Measurements from ENCODE around the gene GPANK1. TPM values are rescaled to one million over a fixed set of nuclear protein-coding genes. Genes with fewer than 3 reads are reported as not detected.

Gene GPANK1
- total RNA-seq, 1 experiment from 2014 or later: 26.8 TPM

DNA sequence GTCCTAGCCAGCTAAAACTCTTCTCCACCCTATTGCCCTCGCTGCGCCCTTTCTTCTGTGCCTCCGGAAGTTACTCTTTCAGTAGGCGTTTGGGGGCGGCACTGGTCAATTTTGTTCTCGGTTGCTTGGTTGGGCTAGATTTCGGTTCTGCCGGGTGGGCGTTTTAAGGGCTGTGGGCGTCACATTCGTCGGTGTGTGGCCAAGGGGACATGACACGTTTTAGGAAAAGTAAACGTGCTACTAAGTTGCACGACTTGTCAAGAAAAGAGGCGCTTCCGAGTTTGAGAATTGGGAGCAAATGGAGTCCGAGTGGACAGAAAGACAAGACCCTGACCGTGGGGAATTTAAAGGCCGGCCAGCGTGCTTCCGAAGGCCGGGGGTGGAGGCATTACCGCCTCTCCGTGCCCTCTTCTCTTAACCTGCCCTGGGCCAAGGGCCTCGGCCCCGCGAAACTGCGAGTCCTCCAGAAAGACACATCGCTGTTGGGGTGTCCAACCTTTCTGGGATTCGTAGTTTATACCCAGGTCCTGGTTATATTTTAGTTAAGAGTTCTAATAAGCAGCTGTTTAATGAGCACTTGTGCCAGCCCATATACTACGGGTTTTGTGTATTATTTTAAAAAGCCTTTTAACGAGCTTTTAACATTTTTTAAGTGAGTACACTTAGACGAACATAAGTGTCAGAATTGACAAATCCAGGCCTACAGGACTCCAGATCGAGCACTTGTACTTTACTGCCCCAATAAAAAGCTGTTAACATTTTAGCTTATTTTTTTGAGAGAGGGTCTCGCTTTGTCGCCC lies 11.7 kb downstream of the GPANK1 start:
- H3K14ac ChIP-seq (ENCODE audit: insufficient read depth, low read length): peak overlapping the region; percentile 72; the same call in 1 of the 2 replicates
- Mint-ChIP-seq H3K27ac (peak overlapping the region; percentile 100), H3K36me3 (ENCODE audit: insufficient read depth in 1 of 3, low read depth in 3 of 3) (peaks cover 23 to 44% (median 42%) of the 10 kb centered on the region in 3 experiments), H3K4me3 (peak overlapping the region; percentile 83 to 95), H3K9me3 (no peaks in the 10 kb centered on the region), H3K4me1 (peaks cover 14 to 20% of the 10 kb centered on the region in 2 experiments), H3K27me3 (ENCODE audit: low read depth) (no peaks in the 10 kb centered on the region)
- H3K56ac ChIP-seq (ENCODE audit: insufficient read length, low read depth, low read length): no peak overlapping the region
- H3K79me2 ChIP-seq (ENCODE audit: insufficient read depth, low read length): peaks cover 9% of the 10 kb centered on the region; the same call in 1 of the 2 replicates
- no peak overlapping the region for H2BK12ac ChIP-seq (ENCODE audit: insufficient read length, low read depth, low read length)
- H3K9ac ChIP-seq (ENCODE audit: extremely low read depth, insufficient read length, low read length): peak overlapping the region; percentile 84
- H2BK5ac ChIP-seq (ENCODE audit: insufficient read length, low read length): peak overlapping the region; percentile 53
- H2AK5ac ChIP-seq (ENCODE audit: insufficient read length, low read length): no peak overlapping the region
- TF ChIP-seq, protein P1, sequence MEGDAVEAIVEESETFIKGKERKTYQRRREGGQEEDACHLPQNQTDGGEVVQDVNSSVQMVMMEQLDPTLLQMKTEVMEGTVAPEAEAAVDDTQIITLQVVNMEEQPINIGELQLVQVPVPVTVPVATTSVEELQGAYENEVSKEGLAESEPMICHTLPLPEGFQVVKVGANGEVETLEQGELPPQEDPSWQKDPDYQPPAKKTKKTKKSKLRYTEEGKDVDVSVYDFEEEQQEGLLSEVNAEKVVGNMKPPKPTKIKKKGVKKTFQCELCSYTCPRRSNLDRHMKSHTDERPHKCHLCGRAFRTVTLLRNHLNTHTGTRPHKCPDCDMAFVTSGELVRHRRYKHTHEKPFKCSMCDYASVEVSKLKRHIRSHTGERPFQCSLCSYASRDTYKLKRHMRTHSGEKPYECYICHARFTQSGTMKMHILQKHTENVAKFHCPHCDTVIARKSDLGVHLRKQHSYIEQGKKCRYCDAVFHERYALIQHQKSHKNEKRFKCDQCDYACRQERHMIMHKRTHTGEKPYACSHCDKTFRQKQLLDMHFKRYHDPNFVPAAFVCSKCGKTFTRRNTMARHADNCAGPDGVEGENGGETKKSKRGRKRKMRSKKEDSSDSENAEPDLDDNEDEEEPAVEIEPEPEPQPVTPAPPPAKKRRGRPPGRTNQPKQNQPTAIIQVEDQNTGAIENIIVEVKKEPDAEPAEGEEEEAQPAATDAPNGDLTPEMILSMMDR (conservative IDR thresholded peaks at IDR 0.05): no peak
- no peaks in the 10 kb centered on the region for H3K4me1 ChIP-seq (ENCODE audit: insufficient read depth, low read length)
- peaks cover 11% of the 10 kb centered on the region for H3K23me2 ChIP-seq (ENCODE audit: insufficient read length, low read depth, low read length, poor library complexity, severe bottlenecking)
- H2BK20ac ChIP-seq (ENCODE audit: low read depth, low read length, poor library complexity, severe bottlenecking): no peak overlapping the region
- no peak overlapping the region for H2BK120ac ChIP-seq (ENCODE audit: low read depth, low read length, poor library complexity, severe bottlenecking)
- H2AFZ ChIP-seq (ENCODE audit: low read length): no peak overlapping the region
- DNase-seq: peak; percentile 93
- H3K9me3 ChIP-seq (ENCODE audit: control insufficient read depth, low read depth, low read length): no peaks in the 10 kb centered on the region
- H4K8ac ChIP-seq (replicated peaks; ENCODE audit: insufficient read length, low read depth, low read length): no peak overlapping the region
- H3T11ph ChIP-seq (ENCODE audit: low read length): no peak overlapping the region
- peak overlapping the region; percentile 84 for H3K27ac ChIP-seq (ENCODE audit: insufficient read length, low read depth, low read length)
- H4K91ac ChIP-seq (ENCODE audit: insufficient read length, low read depth, low read length): no peak overlapping the region
- no CpG with 5 or more reads among the region's 37 CpGs for WGBS (ENCODE audit: extremely low coverage, insufficient read length, low lambda C conversion rate)
- no peak overlapping the region for H3K23ac ChIP-seq (ENCODE audit: insufficient read length, low read depth, low read length)
- H4K20me1 ChIP-seq (ENCODE audit: control insufficient read depth, insufficient read depth, insufficient read length): no peaks in the 10 kb centered on the region
- H2BK15ac ChIP-seq (ENCODE audit: low read depth, low read length): no peak overlapping the region
- H3K79me1 ChIP-seq (ENCODE audit: insufficient read depth, low read depth, low read length, poor library complexity, severe bottlenecking): peaks cover 7% of the 10 kb centered on the region
- peak overlapping the region; percentile 93 for H3K18ac ChIP-seq (ENCODE audit: insufficient read length, low read depth, low read length)
- H3K4ac ChIP-seq (ENCODE audit: low read depth, low read length): no peak overlapping the region
- peak overlapping the region; percentile 66 for H3K4me2 ChIP-seq (ENCODE audit: insufficient read depth, insufficient read length, low read length)
- no peaks in the 10 kb centered on the region for H3K27me3 ChIP-seq (ENCODE audit: insufficient read depth, low read length)
- peak overlapping the region; percentile 65 for H4K5ac ChIP-seq (ENCODE audit: insufficient read length, low read depth, low read length)
